GM18498 (cell line): ENCODE results near the gene ADAMTS8.

Source experiments
- ATAC-seq: cut with Tn5 transposase; IDR thresholded peaks from one replicate; pipeline ENCODE4 v1.9.1; 2021; ENCODE audit warnings: mild to moderate bottlenecking, moderate library complexity; ENCODE audit not compliant: unreplicated experiment

The ADAMTS8 gene

DNA sequence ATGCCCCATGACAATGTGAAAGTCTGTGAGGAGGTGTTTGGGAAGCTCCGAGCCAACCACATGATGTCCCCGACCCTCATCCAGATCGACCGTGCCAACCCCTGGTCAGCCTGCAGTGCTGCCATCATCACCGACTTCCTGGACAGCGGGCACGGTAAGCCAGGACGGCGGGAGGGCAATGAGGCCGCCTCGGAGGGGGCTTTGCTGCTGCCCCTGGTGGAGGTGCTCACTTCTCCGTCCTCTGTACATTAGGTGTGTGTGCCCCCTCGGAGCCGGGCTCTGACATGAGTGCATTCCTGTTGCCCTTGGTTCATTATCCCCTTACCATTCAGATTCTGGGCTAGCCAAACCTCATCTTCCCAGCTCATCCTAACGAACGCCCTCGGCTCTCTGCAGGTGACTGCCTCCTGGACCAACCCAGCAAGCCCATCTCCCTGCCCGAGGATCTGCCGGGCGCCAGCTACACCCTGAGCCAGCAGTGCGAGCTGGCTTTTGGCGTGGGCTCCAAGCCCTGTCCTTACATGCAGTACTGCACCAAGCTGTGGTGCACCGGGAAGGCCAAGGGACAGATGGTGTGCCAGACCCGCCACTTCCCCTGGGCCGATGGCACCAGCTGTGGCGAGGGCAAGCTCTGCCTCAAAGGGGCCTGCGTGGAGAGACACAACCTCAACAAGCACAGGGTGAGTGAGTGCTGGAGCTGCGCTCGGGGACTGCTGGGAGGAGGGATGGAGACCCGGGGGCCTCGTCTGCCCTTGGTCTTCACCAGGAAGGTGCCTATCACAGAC, 33.9 kb upstream of the ADAMTS8 start:
- ATAC-seq: no peak

DNA sequence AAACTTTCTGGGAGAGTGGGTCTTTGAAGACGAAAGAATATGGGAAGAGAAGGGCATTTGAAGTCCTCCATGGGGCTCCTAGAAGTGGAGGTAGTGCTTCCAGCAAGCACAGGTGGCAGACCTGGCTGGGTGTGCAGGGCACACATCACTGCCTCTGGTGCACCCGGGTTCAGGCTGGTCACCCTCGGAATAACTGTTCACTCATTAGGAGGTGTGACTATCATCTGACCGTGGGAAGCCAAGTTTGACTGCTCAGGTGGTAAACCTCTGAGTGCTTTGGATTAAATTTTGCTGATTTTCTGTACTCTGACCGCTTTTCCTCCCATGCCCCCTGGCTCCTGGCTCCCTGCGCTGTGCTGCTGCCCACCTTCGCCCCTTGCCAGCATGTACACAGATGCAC, 31.1 kb upstream of the ADAMTS8 start:
- no peak for ATAC-seq

DNA sequence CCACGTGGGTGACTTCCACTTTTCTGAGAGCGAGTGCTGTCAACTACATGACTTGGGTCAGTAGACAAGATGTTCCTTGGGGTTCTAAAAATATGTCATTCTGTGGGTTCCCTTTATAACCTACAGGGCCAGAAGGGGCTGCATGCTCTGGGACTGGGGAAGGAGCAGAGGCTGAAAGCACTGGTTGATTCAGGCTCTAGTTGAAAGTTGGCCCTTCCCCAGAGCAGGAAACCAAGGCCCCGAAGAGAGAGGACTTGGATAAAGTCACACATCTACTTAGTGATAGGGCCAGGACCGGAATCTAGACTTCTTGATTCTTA, 30.0 kb upstream of the ADAMTS8 start:
- ATAC-seq: no peak

- ATAC-seq: no peak
Observed at GRCh38 chr11:130457623-130458409, 29.4 kb upstream of the ADAMTS8 start.

GRCh38 chr11:130456286-130456685, 27.9 kb upstream of the ADAMTS8 start:
- no peak for ATAC-seq

GRCh38 chr11:130455483-130456127, 27.2 kb upstream of the ADAMTS8 start:
- ATAC-seq: no peak

- ATAC-seq: no peak
Observed at GRCh38 chr11:130454491-130455252, 26.3 kb upstream of the ADAMTS8 start.

DNA sequence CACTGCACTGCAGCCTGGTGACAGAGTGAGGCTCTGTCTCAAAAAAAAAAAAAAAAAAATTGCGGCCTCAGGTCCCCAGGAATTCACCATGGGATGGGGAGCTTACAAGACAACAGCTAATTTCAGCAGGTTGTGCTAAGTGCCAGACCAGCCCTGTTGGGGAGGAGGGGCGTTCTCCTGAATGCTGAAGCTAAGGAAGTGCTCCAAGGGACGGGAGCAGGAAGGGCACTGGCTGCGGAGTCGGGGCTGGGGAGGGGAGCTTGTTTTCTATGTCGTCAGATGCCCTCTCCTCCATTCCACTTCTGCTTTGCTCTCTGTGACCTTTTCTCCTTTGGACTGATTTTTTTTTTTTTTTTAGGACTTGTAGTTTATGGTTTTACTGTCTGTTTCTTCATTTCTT, 24.5 kb upstream of the ADAMTS8 start:
- no peak for ATAC-seq

DNA sequence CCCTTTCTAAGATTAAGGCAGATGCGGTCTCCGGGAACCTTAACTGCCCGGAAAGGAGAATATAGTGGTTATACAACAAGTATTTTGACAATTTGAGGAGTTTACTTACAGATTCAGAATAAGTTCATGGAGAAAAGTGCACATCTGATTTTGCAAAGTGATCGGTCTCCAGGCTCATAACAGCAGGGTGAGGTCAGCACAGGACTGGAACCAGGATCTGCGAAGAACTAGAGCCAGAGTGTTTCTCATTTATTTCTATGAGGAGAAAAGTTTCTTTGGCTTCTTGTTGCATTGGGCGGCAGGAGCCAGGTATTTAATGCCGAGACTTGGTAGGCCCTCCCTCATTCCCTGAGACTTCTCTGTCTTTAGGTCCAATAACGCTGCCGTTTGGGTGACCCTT, 23.8 kb upstream of the ADAMTS8 start:
- no peak for ATAC-seq

- ATAC-seq: no peak
Observed at GRCh38 chr11:130451231-130452019, 23.0 kb upstream of the ADAMTS8 start.

GRCh38 chr11:130449996-130450769, 21.8 kb upstream of the ADAMTS8 start:
- no peak for ATAC-seq

- ATAC-seq: no peak
Observed at GRCh38 chr11:130449310-130449990, 21.0 kb upstream of the ADAMTS8 start.

- ATAC-seq: peak; percentile 70
Observed at GRCh38 chr11:130448416-130449309, 20.3 kb upstream of the ADAMTS8 start, which contains the start of gene ADAMTS15. Gene ADAMTS15, plus strand, starts transcription at chr11:130448645. Its CDS starts 329 bp downstream, at chr11:130448974.

DNA sequence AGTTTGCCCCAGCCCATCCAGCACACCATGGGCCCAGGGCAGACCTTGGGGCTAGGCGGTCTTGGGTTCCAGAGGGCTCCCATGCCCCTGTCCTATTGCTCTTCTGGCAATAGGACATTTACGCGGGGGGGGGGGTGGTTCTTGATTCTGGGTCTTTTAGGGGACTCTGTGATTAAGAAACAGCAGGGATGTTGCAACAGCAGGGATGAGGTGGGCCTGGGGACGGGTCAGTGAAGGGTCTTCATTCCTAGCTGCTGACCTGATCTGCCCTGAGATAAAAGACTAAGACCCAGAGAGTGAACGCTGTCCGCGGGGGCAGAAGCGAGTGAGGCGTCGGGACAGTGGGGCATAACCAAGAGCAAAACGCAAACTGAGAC, 19.6 kb upstream of the ADAMTS8 start:
- ATAC-seq: no peak

DNA sequence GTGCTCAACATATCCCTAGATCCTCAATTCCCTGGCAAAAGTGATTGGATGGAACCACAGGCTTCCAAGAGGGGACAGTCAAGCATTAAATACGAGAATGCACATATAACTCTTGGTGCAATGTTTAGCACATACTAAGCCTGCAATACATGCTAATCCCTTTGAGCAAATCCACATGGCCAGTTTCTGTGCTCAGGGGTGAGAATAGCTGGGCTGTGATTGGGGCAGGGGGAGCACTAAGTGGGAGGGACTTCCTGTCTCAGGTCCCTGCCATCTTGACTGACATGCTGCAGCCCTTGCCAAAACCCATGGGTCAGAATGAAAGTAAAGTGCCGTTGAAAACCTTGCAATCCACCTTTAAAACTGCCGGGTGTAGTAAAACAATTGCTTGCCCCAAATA, 17.4 kb upstream of the ADAMTS8 start:
- ATAC-seq: no peak

GRCh38 chr11:130442737-130443136, 14.3 kb upstream of the ADAMTS8 start:
- ATAC-seq: no peak

DNA sequence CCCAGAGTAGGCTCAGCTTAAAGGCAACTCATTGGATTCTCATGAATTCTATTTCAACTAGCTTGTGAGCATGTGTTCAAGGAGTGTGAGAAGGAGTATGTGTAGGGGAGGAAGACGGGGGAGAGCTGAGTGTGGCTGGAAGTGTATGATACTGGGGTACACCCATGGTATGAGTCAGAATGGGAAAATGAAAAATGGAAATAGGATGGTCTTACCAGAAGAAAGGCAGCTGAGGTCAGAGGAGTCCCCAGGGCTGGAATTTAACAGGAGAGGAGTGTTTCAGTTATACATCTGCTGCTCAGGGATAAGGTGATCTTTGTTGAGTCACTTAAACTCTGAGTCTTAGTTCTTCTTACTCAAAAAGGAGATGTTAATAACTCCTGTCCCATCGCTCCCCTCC, 13.3 kb upstream of the ADAMTS8 start:
- no peak for ATAC-seq

GRCh38 chr11:130439876-130440275, 11.5 kb upstream of the ADAMTS8 start:
- no peak for ATAC-seq
